Large intestine (tissue), 3 donors: ENCODE measurements around the gene MLLT1. TPM values are rescaled to one million over a fixed set of nuclear protein-coding genes. Genes with fewer than 3 reads are reported as not detected.

Experiments
- DNase-seq, 2 donors: peaks; one replicate each; pipeline versions ENCODE4 v3.0.0 to v3.0.0-alpha.2; 2013
- H3K27ac ChIP-seq: one replicate; pipeline ENCODE4 v1.5.1; 2013; ENCODE audit warnings: low read length
- H3K27me3 ChIP-seq: 2 replicates; pipeline ENCODE4 v1.6.1; 2013; ENCODE audit warnings: low read length; ENCODE audit not compliant: control insufficient read depth, insufficient read depth
- H3K36me3 ChIP-seq: 2 replicates; pipeline ENCODE4 v1.6.1; 2013; ENCODE audit warnings: low read length; ENCODE audit not compliant: control insufficient read depth, insufficient read depth
- H3K4me1 ChIP-seq: one replicate; pipeline ENCODE4 v1.6.1; 2013; ENCODE audit warnings: low read length; ENCODE audit not compliant: control insufficient read depth, insufficient read depth
- H3K4me3 ChIP-seq: one replicate; pipeline ENCODE4 v1.5.1; 2013; ENCODE audit warnings: low read length
- H3K9me3 ChIP-seq: one replicate; pipeline ENCODE4 v1.6.1; 2013; ENCODE audit warnings: mild to moderate bottlenecking, low read depth, low read length, moderate library complexity; ENCODE audit not compliant: control insufficient read depth
- WGBS: methylation state at CpG from one replicate; pipeline ENCODE4 v1.1.5; 2013; ENCODE audit warnings: low lambda C conversion rate; ENCODE audit not compliant: insufficient coverage; 5-methylcytosine and 5-hydroxymethylcytosine counted together
- polyA plus RNA-seq: library from polyadenylated mRNA; unstranded; fragments of 120-200 nt; gene quantifications from one replicate; pipeline ENCODE4 v1.2.1, GENCODE V29; 2013

Gene MLLT1
- polyA plus RNA-seq, 1 donor, result 44.3 TPM

- WGBS, result 83% methylated on average over 1 of the region's 12 CpGs
- DNase-seq, result no peak
- Histone ChIP-seq H3K9me3 (no peaks in the 10 kb centered on the region), H3K4me1 (peaks cover 8% of the 10 kb centered on the region), H3K27me3 (no peaks in the 10 kb centered on the region), H3K36me3 (peaks cover 55% of the 10 kb centered on the region), H3K27ac (no peak overlapping the region), H3K4me3 (no peak overlapping the region)
These were observed 51.8 kb downstream of the MLLT1 start for GRCh38 chr19:6227936-6228325.

- Histone ChIP-seq H3K27ac (no peak overlapping the region), H3K9me3 (no peaks in the 10 kb centered on the region), H3K36me3 (peaks cover 59% of the 10 kb centered on the region), H3K27me3 (no peaks in the 10 kb centered on the region), H3K4me3 (no peak overlapping the region), H3K4me1 (peaks cover 2% of the 10 kb centered on the region)
- no CpG with 5 or more reads among the region's 33 CpGs for WGBS
- DNase-seq, result no peak
These were observed 52.4 kb downstream of the MLLT1 start for GRCh38 chr19:6227156-6227935.

DNA sequence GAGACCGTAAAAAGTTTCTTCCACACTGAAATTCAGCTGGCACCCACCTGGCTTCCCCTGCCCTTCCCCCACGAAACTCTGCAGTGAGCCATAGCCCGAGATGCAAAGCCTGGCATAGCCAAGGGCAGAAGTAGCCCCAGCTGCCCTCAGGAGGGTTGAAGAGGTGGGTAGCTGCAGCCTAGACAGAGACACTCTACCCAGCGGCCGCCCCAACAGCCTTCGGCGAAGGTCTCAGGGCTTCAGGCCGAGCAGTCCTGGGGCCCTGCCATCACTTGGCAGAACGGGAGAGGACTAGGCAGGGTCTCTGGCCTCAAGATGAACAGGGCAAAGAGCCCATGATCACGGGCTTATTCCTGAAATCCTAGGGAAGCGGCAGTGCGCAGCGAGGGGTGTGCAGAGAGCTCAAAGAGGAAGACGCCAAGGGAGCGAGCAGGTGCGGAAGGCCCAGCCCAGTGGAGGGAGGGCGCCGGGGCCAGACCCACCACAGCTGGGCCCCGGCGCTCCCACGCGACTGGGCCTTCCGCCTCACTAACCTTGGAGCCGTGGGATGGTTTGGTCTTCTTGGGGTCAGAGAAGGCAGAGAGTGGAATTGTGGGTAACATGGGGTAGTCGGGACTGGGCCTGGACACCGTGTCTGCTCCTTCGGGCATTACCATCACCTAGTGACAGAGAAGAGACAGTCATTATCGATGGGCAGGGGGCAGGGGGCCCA is 53.2 kb downstream of the MLLT1 start:
- Histone ChIP-seq H3K27ac (no peak overlapping the region), H3K36me3 (peaks cover 64% of the 10 kb centered on the region), H3K4me3 (no peak overlapping the region), H3K9me3 (no peaks in the 10 kb centered on the region), H3K4me1 (no peaks in the 10 kb centered on the region), H3K27me3 (no peaks in the 10 kb centered on the region)
- no peak for DNase-seq
- WGBS, result 90% methylated on average over 2 of the region's 28 CpGs

DNA sequence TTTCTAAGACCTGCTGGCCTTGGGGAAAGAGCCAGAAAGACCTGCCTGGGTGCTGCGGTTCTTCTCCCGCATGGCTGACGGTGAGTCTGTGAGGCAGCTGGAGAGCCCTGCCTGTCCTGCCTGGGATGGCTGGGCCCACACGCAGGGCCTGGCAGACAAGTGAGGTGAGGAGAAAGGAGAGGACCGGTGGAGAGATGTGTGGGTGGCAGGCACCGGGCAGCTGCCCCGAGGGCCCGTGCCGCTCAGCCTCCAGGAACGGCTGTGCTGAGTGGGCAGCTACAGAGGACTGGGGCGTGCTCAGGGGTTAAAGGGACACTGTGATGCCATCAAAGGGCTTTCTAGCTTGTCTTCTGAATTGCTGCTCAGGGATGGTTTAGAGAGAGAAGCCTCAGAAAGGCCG is 53.8 kb downstream of the MLLT1 start:
- H3K36me3 ChIP-seq, result peaks cover 69% of the 10 kb centered on the region
- no CpG with 5 or more reads among the region's 12 CpGs for WGBS
- no peak for DNase-seq

DNA sequence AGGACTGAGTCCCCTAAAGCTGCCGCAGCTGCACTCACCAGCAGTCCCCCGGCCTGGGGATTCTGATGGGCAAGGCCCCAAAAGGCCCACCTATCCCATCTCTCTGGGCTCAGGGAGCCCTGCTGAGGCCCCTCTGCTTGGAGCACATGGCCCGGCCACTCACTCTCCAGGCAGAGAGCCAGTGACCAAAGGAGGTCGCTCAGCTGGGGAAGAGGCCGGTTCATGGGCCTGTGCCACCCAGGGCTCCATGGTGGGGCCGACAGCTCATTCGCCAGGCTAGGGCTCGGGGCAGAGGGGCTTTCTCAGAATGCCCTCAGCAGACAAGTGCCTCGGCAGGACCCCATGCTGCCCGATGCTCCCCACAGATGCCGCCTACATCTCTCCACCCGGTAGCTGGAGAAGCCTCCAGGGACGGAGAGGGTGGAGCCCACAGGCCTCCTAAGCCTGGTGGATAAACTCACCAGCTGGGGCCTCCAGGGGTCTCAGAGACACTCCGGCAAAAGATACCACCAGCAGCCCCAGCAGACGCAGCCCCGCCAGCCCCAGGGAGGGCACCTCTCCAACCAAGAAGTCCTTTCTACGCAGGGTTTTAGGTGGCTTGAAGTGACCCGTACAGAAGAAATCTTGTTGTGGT is 54.4 kb downstream of the MLLT1 start:
- no CpG with 5 or more reads among the region's 18 CpGs for WGBS
- H3K27ac ChIP-seq, result no peak overlapping the region

More for the DNA sequence above, 53.8 kb downstream of the MLLT1 start:
- Histone ChIP-seq H3K27ac (no peak overlapping the region), H3K27me3 (no peaks in the 10 kb centered on the region), H3K9me3 (no peaks in the 10 kb centered on the region), H3K4me1 (no peaks in the 10 kb centered on the region), H3K4me3 (no peak overlapping the region)

DNA sequence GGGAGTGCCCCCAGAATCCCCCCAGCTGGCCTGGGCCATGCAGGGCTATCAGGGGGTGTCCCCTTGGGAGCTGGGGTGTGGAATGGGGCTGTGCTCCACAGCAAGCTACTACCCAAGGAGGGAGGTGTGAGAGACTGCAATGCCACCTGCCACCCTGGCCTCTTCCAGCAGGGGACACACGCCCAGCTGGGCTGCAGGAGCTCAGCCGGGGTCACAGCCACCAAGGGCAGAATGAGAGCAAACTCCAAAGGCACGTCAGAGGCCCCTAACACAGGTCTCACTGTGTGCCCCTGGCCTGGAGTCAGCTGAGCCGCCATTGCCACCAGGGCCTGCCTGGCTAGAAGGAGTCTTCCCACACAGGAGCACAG is 55.5 kb downstream of the MLLT1 start:
- H3K4me3 ChIP-seq, result no peak overlapping the region
- no peak for DNase-seq
- H3K36me3 ChIP-seq, result peaks cover 65% of the 10 kb centered on the region
- H3K9me3 ChIP-seq, result no peaks in the 10 kb centered on the region
- no peaks in the 10 kb centered on the region for H3K27me3 ChIP-seq
- no peak overlapping the region for H3K27ac ChIP-seq
- peaks cover 10% of the 10 kb centered on the region for H3K4me1 ChIP-seq
- WGBS, result no CpG with 5 or more reads among the region's 4 CpGs

More for the DNA sequence above, 54.4 kb downstream of the MLLT1 start:
- Histone ChIP-seq H3K4me1 (no peaks in the 10 kb centered on the region), H3K36me3 (peaks cover 66% of the 10 kb centered on the region), H3K27me3 (no peaks in the 10 kb centered on the region), H3K4me3 (no peak overlapping the region), H3K9me3 (no peaks in the 10 kb centered on the region)
- no peak for DNase-seq

- Histone ChIP-seq H3K27me3 (no peaks in the 10 kb centered on the region), H3K9me3 (no peaks in the 10 kb centered on the region), H3K4me1 (peaks cover 13% of the 10 kb centered on the region), H3K36me3 (peaks cover 60% of the 10 kb centered on the region), H3K4me3 (no peak overlapping the region), H3K27ac (no peak overlapping the region)
- DNase-seq, result no peak
- WGBS, result no CpG with 5 or more reads among the region's 18 CpGs
These were observed 56.1 kb downstream of the MLLT1 start for GRCh38 chr19:6223461-6224307.

DNA sequence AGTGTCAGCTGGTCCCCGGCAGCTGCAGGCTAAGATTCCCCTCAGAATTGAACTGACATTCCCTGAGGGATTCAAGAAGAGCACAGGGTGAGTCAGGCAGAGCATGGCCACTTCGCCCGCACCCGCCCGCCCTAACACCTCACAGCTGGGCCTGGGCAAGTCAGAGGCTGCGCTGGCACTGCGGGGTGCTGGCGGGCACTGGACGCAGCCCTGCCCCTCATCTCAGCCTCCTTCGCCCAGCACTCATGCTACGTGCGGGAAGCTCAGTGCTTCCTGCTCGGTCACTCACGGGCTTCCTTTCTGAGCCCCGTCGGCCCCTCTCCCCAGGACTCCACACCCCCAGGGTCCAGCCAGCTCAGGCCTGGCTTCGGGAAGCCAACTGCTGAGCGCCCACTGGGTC is 56.9 kb downstream of the MLLT1 start:
- peaks cover 58% of the 10 kb centered on the region for H3K36me3 ChIP-seq
- WGBS, result no CpG with 5 or more reads among the region's 18 CpGs
- H3K27ac ChIP-seq, result no peak overlapping the region
- no peak overlapping the region for H3K4me3 ChIP-seq
- H3K4me1 ChIP-seq, result peaks cover 21% of the 10 kb centered on the region
- H3K27me3 ChIP-seq, result no peaks in the 10 kb centered on the region
- H3K9me3 ChIP-seq, result no peaks in the 10 kb centered on the region
- DNase-seq, result no peak

DNA sequence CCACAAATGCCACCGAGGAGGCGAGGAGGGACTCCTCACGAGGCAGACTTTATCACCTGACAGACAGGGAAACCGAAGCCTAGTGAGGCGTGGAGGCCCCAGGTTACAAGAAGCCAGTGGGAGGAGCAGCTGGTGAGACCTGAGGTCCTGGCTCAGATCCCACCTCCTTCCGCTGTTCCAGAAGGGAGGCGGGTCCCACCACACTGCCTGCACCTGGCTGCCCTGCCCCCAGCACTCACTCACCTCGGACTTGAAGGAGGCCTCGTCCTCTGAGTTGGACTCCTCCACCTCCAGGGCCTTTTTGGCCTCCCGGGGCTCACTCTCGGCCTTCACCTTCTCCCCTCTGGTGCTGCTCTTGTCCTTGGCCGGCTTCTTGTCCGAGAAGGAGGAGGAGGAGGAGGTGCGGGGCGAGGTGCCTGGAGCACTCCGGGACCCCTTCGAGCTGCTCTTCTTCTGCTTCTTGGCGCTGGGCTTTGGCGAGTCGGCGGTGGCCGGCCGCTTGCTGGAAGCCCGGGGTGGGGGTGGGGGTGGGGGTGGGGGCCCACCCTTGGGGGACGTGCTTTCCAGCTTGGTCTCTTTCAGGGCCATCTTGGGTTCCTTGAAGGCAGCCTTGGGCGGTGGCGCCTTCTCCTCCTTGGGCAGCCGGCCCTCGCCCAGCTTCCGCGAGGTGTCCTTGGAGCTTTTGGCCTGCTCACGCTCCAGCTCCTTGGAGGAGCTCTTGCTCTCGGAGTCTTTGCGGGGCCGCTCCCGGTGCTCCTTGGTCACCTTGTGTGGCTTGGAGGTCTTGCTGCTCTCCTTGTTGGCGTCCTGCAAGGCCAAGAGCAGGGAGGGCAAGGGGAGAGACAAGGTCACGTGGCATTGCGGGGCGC is 57.7 kb downstream of the MLLT1 start:
- peaks cover 29% of the 10 kb centered on the region for H3K4me1 ChIP-seq
- H3K27ac ChIP-seq, result no peak overlapping the region
- peaks cover 53% of the 10 kb centered on the region for H3K36me3 ChIP-seq
- DNase-seq, result no peak
- no CpG with 5 or more reads among the region's 40 CpGs for WGBS
- H3K27me3 ChIP-seq, result no peaks in the 10 kb centered on the region
- H3K4me3 ChIP-seq, result no peak overlapping the region
- H3K9me3 ChIP-seq, result no peaks in the 10 kb centered on the region
